ENCODE results near the gene APBA2. TPM values are rescaled to one million over a fixed set of nuclear protein-coding genes. Genes with fewer than 3 reads are reported as not detected.

The APBA2 gene
- total RNA-seq, 1 experiment from 2014 or later, result not detected

DNA sequence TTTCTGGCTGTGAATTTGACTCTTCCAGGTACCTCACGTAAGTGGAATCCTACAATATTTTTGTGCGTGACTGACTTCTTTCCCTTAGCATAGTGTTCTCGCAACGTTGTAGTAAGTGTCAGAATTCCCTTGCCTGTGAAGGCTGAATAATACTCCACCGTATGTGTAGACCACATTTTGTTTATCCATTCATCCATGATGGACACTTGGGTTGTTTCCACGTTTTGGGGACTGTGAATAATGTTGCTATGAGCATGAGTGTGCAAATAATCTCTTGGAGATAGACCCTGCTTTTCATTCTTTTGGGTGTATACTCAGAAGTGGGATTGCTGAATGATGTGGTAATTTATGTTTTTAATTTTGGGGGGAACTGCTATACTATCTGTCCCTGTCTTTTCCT lies 82.2 kb downstream of the APBA2 start:
- H3K27ac Mint-ChIP-seq (ENCODE audit: unreplicated experiment), result no peak overlapping the region
- H3K4me3 ChIP-seq (ENCODE audit: low read depth, low read length), result no peak overlapping the region
- peaks cover 16% of the 10 kb centered on the region for H3K27me3 Mint-ChIP-seq (ENCODE audit: insufficient read depth, unreplicated experiment)
- H3K4me1 Mint-ChIP-seq (ENCODE audit: low read depth, unreplicated experiment), result no peaks in the 10 kb centered on the region
- intact Hi-C loops (cut with micrococcal nuclease; ENCODE audit: unreplicated experiment), result no loop called here
- no peaks in the 10 kb centered on the region for H3K9me3 ChIP-seq
- TF ChIP-seq, protein P1, sequence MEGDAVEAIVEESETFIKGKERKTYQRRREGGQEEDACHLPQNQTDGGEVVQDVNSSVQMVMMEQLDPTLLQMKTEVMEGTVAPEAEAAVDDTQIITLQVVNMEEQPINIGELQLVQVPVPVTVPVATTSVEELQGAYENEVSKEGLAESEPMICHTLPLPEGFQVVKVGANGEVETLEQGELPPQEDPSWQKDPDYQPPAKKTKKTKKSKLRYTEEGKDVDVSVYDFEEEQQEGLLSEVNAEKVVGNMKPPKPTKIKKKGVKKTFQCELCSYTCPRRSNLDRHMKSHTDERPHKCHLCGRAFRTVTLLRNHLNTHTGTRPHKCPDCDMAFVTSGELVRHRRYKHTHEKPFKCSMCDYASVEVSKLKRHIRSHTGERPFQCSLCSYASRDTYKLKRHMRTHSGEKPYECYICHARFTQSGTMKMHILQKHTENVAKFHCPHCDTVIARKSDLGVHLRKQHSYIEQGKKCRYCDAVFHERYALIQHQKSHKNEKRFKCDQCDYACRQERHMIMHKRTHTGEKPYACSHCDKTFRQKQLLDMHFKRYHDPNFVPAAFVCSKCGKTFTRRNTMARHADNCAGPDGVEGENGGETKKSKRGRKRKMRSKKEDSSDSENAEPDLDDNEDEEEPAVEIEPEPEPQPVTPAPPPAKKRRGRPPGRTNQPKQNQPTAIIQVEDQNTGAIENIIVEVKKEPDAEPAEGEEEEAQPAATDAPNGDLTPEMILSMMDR (IDR thresholded peaks at IDR 0.05; ENCODE audit: insufficient read depth in 1 of 2, low read depth in 1 of 2, low read length in 1 of 2, severe bottlenecking in 1 of 2, unreplicated experiment in 1 of 2), result no peak
- H3K4me3 Mint-ChIP-seq (ENCODE audit: unreplicated experiment), result no peak overlapping the region
- no TSS peak for BruUV-seq (replicated peaks)
- H3K36me3 ChIP-seq (ENCODE audit: control insufficient read depth, insufficient read depth, low read length), result no peaks in the 10 kb centered on the region
- H3K9me3 Mint-ChIP-seq (ENCODE audit: unreplicated experiment), result no peaks in the 10 kb centered on the region
- POLR2A ChIA-PET, result no interaction called here
- H3K36me3 Mint-ChIP-seq (ENCODE audit: insufficient read depth, unreplicated experiment), result no peaks in the 10 kb centered on the region
- CTCF ChIA-PET, result no interaction called here
- H3K27me3 ChIP-seq (replicated peaks; ENCODE audit: control insufficient read depth, insufficient read depth, low read length), result no peaks in the 10 kb centered on the region
- no peak for DNase-seq
- no peaks in the 10 kb centered on the region for H3K4me1 ChIP-seq

DNA sequence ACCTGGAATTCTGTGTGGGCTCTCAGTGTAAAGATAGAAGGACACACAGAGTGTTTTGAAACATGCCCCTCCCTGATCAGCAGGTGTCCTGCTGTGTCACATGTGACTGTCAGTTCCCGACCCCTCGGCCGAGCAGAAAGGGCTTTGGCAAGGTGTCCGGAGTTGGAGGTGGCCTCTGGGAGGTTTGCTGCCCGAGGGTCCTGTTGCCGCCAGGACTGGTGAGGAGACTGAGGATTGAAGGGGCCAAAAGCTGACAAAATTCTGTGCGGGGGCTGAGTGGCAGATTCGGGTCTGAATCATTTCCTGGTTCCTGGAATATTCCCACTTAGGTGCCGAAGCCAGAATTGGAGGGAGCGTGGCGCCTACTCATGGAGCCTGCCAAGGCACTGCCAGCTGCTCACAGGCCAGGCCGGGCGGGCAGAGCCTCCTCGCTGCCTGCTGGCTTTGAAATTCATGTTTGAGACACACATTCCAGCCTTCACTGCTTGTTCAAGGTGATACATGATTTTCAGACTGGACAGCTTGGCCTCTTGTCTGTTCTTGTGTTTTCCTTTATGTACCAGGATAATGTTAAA lies 83.8 kb downstream of the APBA2 start:
- POLR2A ChIA-PET, result no interaction called here
- H3K36me3 ChIP-seq (ENCODE audit: control insufficient read depth, insufficient read depth, low read length), result no peaks in the 10 kb centered on the region
- no peaks in the 10 kb centered on the region for H3K9me3 ChIP-seq
- no peaks in the 10 kb centered on the region for H3K36me3 Mint-ChIP-seq (ENCODE audit: insufficient read depth, unreplicated experiment)
- H3K4me1 ChIP-seq, result no peaks in the 10 kb centered on the region
- no TSS peak for BruUV-seq (replicated peaks)
- CTCF ChIA-PET, result no interaction called here
- no peak for DNase-seq
- H3K9me3 Mint-ChIP-seq (ENCODE audit: unreplicated experiment), result no peaks in the 10 kb centered on the region
- no peaks in the 10 kb centered on the region for H3K27me3 ChIP-seq (replicated peaks; ENCODE audit: control insufficient read depth, insufficient read depth, low read length)
- H3K27me3 Mint-ChIP-seq (ENCODE audit: insufficient read depth, unreplicated experiment), result peaks cover 22% of the 10 kb centered on the region
- H3K4me3 Mint-ChIP-seq (ENCODE audit: unreplicated experiment), result no peak overlapping the region
- intact Hi-C loops (cut with micrococcal nuclease; ENCODE audit: unreplicated experiment), result no loop called here
- no peak overlapping the region for H3K27ac Mint-ChIP-seq (ENCODE audit: unreplicated experiment)
- H3K4me3 ChIP-seq (ENCODE audit: low read depth, low read length), result no peak overlapping the region
- no peaks in the 10 kb centered on the region for H3K4me1 Mint-ChIP-seq (ENCODE audit: low read depth, unreplicated experiment)
- TF ChIP-seq, protein P1 (IDR thresholded peaks at IDR 0.05; ENCODE audit: insufficient read depth in 1 of 2, low read depth in 1 of 2, low read length in 1 of 2, severe bottlenecking in 1 of 2, unreplicated experiment in 1 of 2), result no peak

GRCh38 chr15:28974142-28974541 lies 88.4 kb downstream of the APBA2 start:
- H3K27ac Mint-ChIP-seq (ENCODE audit: unreplicated experiment), result no peak overlapping the region
- no peaks in the 10 kb centered on the region for H3K36me3 Mint-ChIP-seq (ENCODE audit: insufficient read depth, unreplicated experiment)
- no peaks in the 10 kb centered on the region for H3K4me1 Mint-ChIP-seq (ENCODE audit: low read depth, unreplicated experiment)
- POLR2A ChIA-PET, result no interaction called here
- H3K27me3 ChIP-seq (replicated peaks; ENCODE audit: control insufficient read depth, insufficient read depth, low read length), result no peaks in the 10 kb centered on the region
- no peaks in the 10 kb centered on the region for H3K4me1 ChIP-seq
- DNase-seq, result no peak
- H3K27me3 Mint-ChIP-seq (ENCODE audit: insufficient read depth, unreplicated experiment), result peaks cover 18% of the 10 kb centered on the region
- intact Hi-C loops (cut with micrococcal nuclease; ENCODE audit: unreplicated experiment), result no loop called here
- H3K9me3 ChIP-seq, result no peaks in the 10 kb centered on the region
- H3K4me3 ChIP-seq (ENCODE audit: low read depth, low read length), result no peak overlapping the region
- H3K4me3 Mint-ChIP-seq (ENCODE audit: unreplicated experiment), result no peak overlapping the region
- H3K36me3 ChIP-seq (ENCODE audit: control insufficient read depth, insufficient read depth, low read length), result no peaks in the 10 kb centered on the region
- BruUV-seq (replicated peaks), result no TSS peak
- no peaks in the 10 kb centered on the region for H3K9me3 Mint-ChIP-seq (ENCODE audit: unreplicated experiment)
- TF ChIP-seq, protein P1 (IDR thresholded peaks at IDR 0.05; ENCODE audit: insufficient read depth in 1 of 2, low read depth in 1 of 2, low read length in 1 of 2, severe bottlenecking in 1 of 2, unreplicated experiment in 1 of 2), result no peak
- CTCF ChIA-PET, result no interaction called here
